Uterus (tissue), 4 donors: Measurements from ENCODE around the gene ARL4D. TPM values are rescaled to one million over a fixed set of nuclear protein-coding genes. Genes with fewer than 3 reads are reported as not detected.
A peak's percentile ranks its signal among the peaks of the same experiment; 100 is the strongest.

ENCODE experiments used
- DNase-seq, 2 donors: peaks; one replicate each; pipeline ENCODE4 v3.0.0-alpha.2; 2019 to 2020
- H3K27ac ChIP-seq, 2 donors: fragments of 200-600 bp; sonication (generic); 1 replicate in 1 of 2; 2 replicates in 1 of 2; pipeline ENCODE4 v1.5.1; 2016 to 2018
- H3K27me3 ChIP-seq, 2 donors: fragments of 200-600 bp; sonication (generic); one replicate each; pipeline ENCODE4 v1.5.1; 2018 to 2019; ENCODE audit warnings: control low read depth in 1 of 2
- H3K36me3 ChIP-seq, 2 donors: fragments of 200-600 bp; sonication (generic); one replicate each; pipeline ENCODE4 v1.5.1; 2019; ENCODE audit warnings: control low read depth in 1 of 2
- H3K4me1 ChIP-seq, 2 donors: fragments of 200-600 bp; sonication (generic); one replicate each; pipeline ENCODE4 v1.5.1; 2018 to 2019; ENCODE audit warnings: control low read depth in 1 of 2
- H3K4me3 ChIP-seq, 2 donors: fragments of 200-600 bp; sonication (generic); 1 replicate in 1 of 2; 2 replicates in 1 of 2; pipeline ENCODE4 v1.5.1; 2018 to 2019; ENCODE audit warnings: mild to moderate bottlenecking in 1 of 2
- H3K9me3 ChIP-seq, 2 donors: fragments of 200-600 bp; sonication (generic); one replicate each; pipeline ENCODE4 v1.5.1; 2019; ENCODE audit warnings: control low read depth in 1 of 2
- CTCF ChIP-seq, 4 experiments: fragments of 200-600 bp in 2 of 4; fragments of 450-650 bp in 2 of 4; sonication (generic) in 2 of 4; IDR thresholded peaks; one replicate each; pipeline ENCODE4 v1.5.1; 2016 to 2019; ENCODE audit warnings: antibody characterized with exemption in 4 of 4, mild to moderate bottlenecking in 2 of 4, moderate library complexity in 1 of 4
- POLR2A ChIP-seq, 2 donors: fragments of 450-650 bp; IDR thresholded peaks; one replicate each; pipeline ENCODE4 v1.6.1; 2016; ENCODE audit warnings: antibody characterized with exemption in 2 of 2, mild to moderate bottlenecking in 1 of 2, moderate library complexity in 1 of 2
- intact Hi-C: fragments of 100-400 bp; cut with DNase I; formaldehyde crosslinking; loops from one replicate; pipeline ENCODE4 v1.15.1; 2023; ENCODE audit warnings: low total_unique reads
- total RNA-seq, 4 donors: library from RNA; depleted of rRNA in 3 of 4; stranded (reverse); fragments of >200 nt in 3 of 4; gene quantifications; one replicate each; pipeline versions ENCODE4 v1.1.0 to v1.2.4, GENCODE V29; 2014 to 2023
- donor health status: DM: yes; HTN: yes; CAD: no.

ARL4D gene
- total RNA-seq, 4 donors from 2014 or later: 19.1 to 33.2 (median 25.7) TPM

GRCh38 chr17:43410557-43411368, 12.0 kb downstream of the ARL4D start:
- H3K4me1 ChIP-seq: peaks cover 0 to 11% of the 10 kb centered on the region in 2 donors

GRCh38 chr17:43411369-43411677, 12.5 kb downstream of the ARL4D start:
- peak overlapping the region; percentile 38 to 53 for H3K27ac ChIP-seq
- H3K4me1 ChIP-seq: peaks cover 0 to 11% of the 10 kb centered on the region in 2 donors

More at GRCh38 chr17:43410557-43411368, 12.0 kb downstream of the ARL4D start:
- no peaks in the 10 kb centered on the region for H3K27me3 ChIP-seq
- DNase-seq: peak; percentile 70 to 71
- intact Hi-C loops: no loop called here
- H3K9me3 ChIP-seq: no peaks in the 10 kb centered on the region
- H3K4me3 ChIP-seq: no peak overlapping the region
- H3K36me3 ChIP-seq: no peaks in the 10 kb centered on the region
- no peak for TF ChIP-seq POLR2A (IDR thresholded peaks at IDR 0.05)
- TF ChIP-seq CTCF (IDR thresholded peaks at IDR 0.05): no peak
- H3K27ac ChIP-seq: peak overlapping the region; percentile 38 to 53

DNA sequence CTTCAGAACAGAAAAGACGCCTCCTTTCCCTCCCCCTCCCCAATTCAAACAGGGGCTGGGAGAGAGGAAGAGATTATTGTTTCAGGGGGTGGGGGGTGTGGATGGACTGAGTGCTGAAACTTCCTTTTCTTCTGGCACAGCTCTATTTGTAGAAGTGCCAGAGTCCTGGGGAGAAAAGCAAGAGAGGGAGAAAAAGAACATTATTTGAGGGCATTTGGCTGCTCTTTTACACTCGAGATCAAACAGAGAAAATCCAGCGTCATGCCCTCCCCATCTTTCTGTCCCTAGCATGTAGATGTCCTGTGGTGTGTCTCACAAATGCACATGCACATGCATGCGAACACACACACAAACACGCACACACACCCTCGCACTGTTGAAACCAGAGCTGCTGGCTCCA, 13.0 kb downstream of the ARL4D start:
- DNase-seq: no peak
- Histone ChIP-seq H3K27me3 (no peaks in the 10 kb centered on the region), H3K27ac (peak overlapping the region; percentile 38 to 53), H3K36me3 (no peaks in the 10 kb centered on the region), H3K9me3 (no peaks in the 10 kb centered on the region), H3K4me3 (no peak overlapping the region), H3K4me1 (peaks cover 0 to 8% of the 10 kb centered on the region in 2 donors)
- TF ChIP-seq CTCF (IDR thresholded peaks at IDR 0.05) (no peak), POLR2A (IDR thresholded peaks at IDR 0.05) (no peak)
- intact Hi-C loops: no loop called here

More at GRCh38 chr17:43411369-43411677, 12.5 kb downstream of the ARL4D start:
- Histone ChIP-seq H3K27me3 (no peaks in the 10 kb centered on the region), H3K4me3 (no peak overlapping the region), H3K9me3 (no peaks in the 10 kb centered on the region), H3K36me3 (no peaks in the 10 kb centered on the region)
- TF ChIP-seq CTCF (IDR thresholded peaks at IDR 0.05): no peak
- no peak for TF ChIP-seq POLR2A (IDR thresholded peaks at IDR 0.05)
- DNase-seq: no peak
- intact Hi-C loops: no loop called here

- Histone ChIP-seq H3K4me3 (no peak overlapping the region), H3K36me3 (no peaks in the 10 kb centered on the region), H3K27ac (peak overlapping the region in 1 of 2 donors; percentile 53), H3K9me3 (no peaks in the 10 kb centered on the region), H3K4me1 (peaks cover 0 to 6% of the 10 kb centered on the region in 2 donors), H3K27me3 (no peaks in the 10 kb centered on the region)
- intact Hi-C loops: no loop called here
- TF ChIP-seq POLR2A (IDR thresholded peaks at IDR 0.05) (no peak), CTCF (IDR thresholded peaks at IDR 0.05) (no peak)
- no peak for DNase-seq
Measured at GRCh38 chr17:43412166-43412565, 13.4 kb downstream of the ARL4D start.
